ENCODE data around the gene FLVCR2.

The FLVCR2 gene

GRCh38 chr14:75578102-75578785 is at the start of gene FLVCR2:
Gene FLVCR2 (plus strand): TSS chr14:75578620. CDS start chr14:75578973, 353 bp downstream.
- peak; percentile 50 for DNase-seq

- DNase-seq: no peak
Observed at GRCh38 chr14:75531256-75531655, 47.2 kb upstream of the FLVCR2 start.

GRCh38 chr14:75531660-75532317 is 46.6 kb upstream of the FLVCR2 start:
- no peak for DNase-seq

- no peak for DNase-seq
Observed at GRCh38 chr14:75533791-75534555, 44.4 kb upstream of the FLVCR2 start.

GRCh38 chr14:75535164-75535898 is 43.1 kb upstream of the FLVCR2 start:
- DNase-seq: no peak

GRCh38 chr14:75537071-75537470 is 41.3 kb upstream of the FLVCR2 start:
- DNase-seq: no peak

- DNase-seq: no peak
Observed at GRCh38 chr14:75539162-75539560, 39.3 kb upstream of the FLVCR2 start.

GRCh38 chr14:75539561-75540478 is 38.6 kb upstream of the FLVCR2 start:
- no peak for DNase-seq

GRCh38 chr14:75540479-75540851 is 38.0 kb upstream of the FLVCR2 start:
- no peak for DNase-seq

- no peak for DNase-seq
Observed at GRCh38 chr14:75542588-75543091, 35.8 kb upstream of the FLVCR2 start.

- no peak for DNase-seq
Observed at GRCh38 chr14:75543253-75543652, 35.2 kb upstream of the FLVCR2 start.

GRCh38 chr14:75543786-75544185 is 34.6 kb upstream of the FLVCR2 start:
- DNase-seq: no peak

GRCh38 chr14:75545907-75546306 is 32.5 kb upstream of the FLVCR2 start:
- DNase-seq: no peak

- DNase-seq: no peak
Observed at GRCh38 chr14:75547552-75548250, 30.7 kb upstream of the FLVCR2 start.

- DNase-seq: no peak
Observed at GRCh38 chr14:75548544-75548943, 29.9 kb upstream of the FLVCR2 start.

GRCh38 chr14:75549169-75549568 is 29.3 kb upstream of the FLVCR2 start:
- no peak for DNase-seq

- no peak for DNase-seq
Observed at GRCh38 chr14:75551021-75551420, 27.4 kb upstream of the FLVCR2 start.

GRCh38 chr14:75553157-75553556 is 25.3 kb upstream of the FLVCR2 start:
- DNase-seq: no peak

GRCh38 chr14:75553761-75554364 is 24.6 kb upstream of the FLVCR2 start:
- DNase-seq: no peak

- DNase-seq: no peak
Observed at GRCh38 chr14:75554482-75554881, 23.9 kb upstream of the FLVCR2 start.

- no peak for DNase-seq
Observed at GRCh38 chr14:75558440-75558839, 20.0 kb upstream of the FLVCR2 start.
